Trophoblast cell (in vitro differentiated cells and primary cell): ENCODE data around the gene ULK1.

ENCODE experiments used
- DNase-seq, 2 donors: peaks; one replicate each; pipeline ENCODE4 v3.0.0-alpha.2; 2016
- H2AFZ ChIP-seq: 2 replicates; pipeline ENCODE4 v1.6.1; 2013; ENCODE audit warnings: low read length, moderate library complexity, mild to moderate bottlenecking; ENCODE audit not compliant: insufficient read depth, poor library complexity
- H2AK5ac ChIP-seq: 2 replicates; pipeline ENCODE4 v1.6.1; 2013; ENCODE audit warnings: mild to moderate bottlenecking, low read length
- H2BK120ac ChIP-seq: 2 replicates; pipeline ENCODE4 v1.6.1; 2013; ENCODE audit warnings: low read length, mild to moderate bottlenecking, moderate library complexity; ENCODE audit not compliant: insufficient read depth, poor library complexity
- H2BK12ac ChIP-seq: 2 replicates; pipeline ENCODE4 v1.6.1; 2013; ENCODE audit warnings: mild to moderate bottlenecking, low read length, moderate library complexity
- H2BK5ac ChIP-seq: 2 replicates; pipeline ENCODE4 v1.6.1; 2013; ENCODE audit warnings: low read length, low read depth, moderate library complexity, mild to moderate bottlenecking; ENCODE audit not compliant: poor library complexity
- H3K14ac ChIP-seq: 2 replicates; pipeline ENCODE4 v1.6.1; 2013; ENCODE audit warnings: mild to moderate bottlenecking, low read length
- H3K18ac ChIP-seq: 2 replicates; pipeline ENCODE4 v1.6.1; 2013; ENCODE audit warnings: mild to moderate bottlenecking, low read length
- H3K23ac ChIP-seq: 2 replicates; pipeline ENCODE4 v1.6.1; 2013; ENCODE audit warnings: low read length
- H3K27ac ChIP-seq: 2 replicates; pipeline ENCODE4 v1.5.1; 2013; ENCODE audit warnings: low read depth, mild to moderate bottlenecking, inconsistent platforms, low read length, moderate library complexity
- H3K27me3 ChIP-seq: 2 replicates; pipeline ENCODE4 v1.6.1; 2013; ENCODE audit warnings: inconsistent platforms, mild to moderate bottlenecking, low read length, moderate library complexity; ENCODE audit not compliant: insufficient read depth
- H3K36me3 ChIP-seq, 2 experiments: 1 replicate in 1 of 2; 2 replicates in 1 of 2; pipeline ENCODE4 v1.6.1; 2013; ENCODE audit warnings: low read length in 2 of 2, mild to moderate bottlenecking in 2 of 2, moderate library complexity in 1 of 2; ENCODE audit not compliant: insufficient read depth in 2 of 2, control insufficient read depth in 1 of 2
- H3K4ac ChIP-seq: 2 replicates; pipeline ENCODE4 v1.6.1; 2013; ENCODE audit warnings: low read depth, mild to moderate bottlenecking, low read length, moderate library complexity
- H3K4me1 ChIP-seq, 2 experiments: 1 replicate in 1 of 2; 2 replicates in 1 of 2; pipeline ENCODE4 v1.6.1; 2013; ENCODE audit warnings: low read length in 2 of 2, mild to moderate bottlenecking in 2 of 2, moderate library complexity in 1 of 2; ENCODE audit not compliant: insufficient read depth in 2 of 2, control insufficient read depth in 1 of 2
- H3K4me2 ChIP-seq: 2 replicates; pipeline ENCODE4 v1.6.1; 2013; ENCODE audit warnings: inconsistent platforms, mild to moderate bottlenecking, low read length, moderate library complexity
- H3K4me3 ChIP-seq: 2 replicates; pipeline ENCODE4 v1.5.1; 2013; ENCODE audit warnings: mild to moderate bottlenecking, low read depth, low read length, inconsistent platforms
- H3K79me1 ChIP-seq: one replicate; pipeline ENCODE4 v1.6.1; 2013; ENCODE audit warnings: low read length
- H3K79me2 ChIP-seq: 2 replicates; pipeline ENCODE4 v1.6.1; 2013; ENCODE audit warnings: low read length, mild to moderate bottlenecking; ENCODE audit not compliant: control insufficient read depth, insufficient read depth, poor library complexity
- H3K9ac ChIP-seq: 2 replicates; pipeline ENCODE4 v1.6.1; 2013; ENCODE audit warnings: mild to moderate bottlenecking, low read length
- H3K9me3 ChIP-seq: 2 replicates; pipeline ENCODE4 v1.6.1; 2013; ENCODE audit warnings: low read depth, mild to moderate bottlenecking, control low read depth, inconsistent platforms, low read length; ENCODE audit not compliant: insufficient read depth
- H4K12ac ChIP-seq: 2 replicates; pipeline ENCODE4 v1.6.1; 2013; ENCODE audit warnings: low read depth, mild to moderate bottlenecking, low read length, moderate library complexity
- H4K8ac ChIP-seq: 2 replicates; pipeline ENCODE4 v1.6.1; 2013; ENCODE audit warnings: low read depth, mild to moderate bottlenecking, low read length, moderate library complexity
- H4K91ac ChIP-seq: one replicate; pipeline ENCODE4 v1.6.1; 2013; ENCODE audit warnings: low read depth, mild to moderate bottlenecking, low read length, moderate library complexity
- WGBS: extraction: QIAGEN DNeasy Blood & Tissue Kit; methylation state at CpG from one replicate; pipeline ENCODE4 v1.1.7; 2013; ENCODE audit warnings: missing lambda C conversion rate; ENCODE audit not compliant: insufficient read length, insufficient coverage; ENCODE audit errors: extremely low coverage; 5-methylcytosine and 5-hydroxymethylcytosine counted together

Gene ULK1

GRCh38 chr12:131913666-131914065, 19.2 kb downstream of the ULK1 start:
- Histone ChIP-seq H3K27me3 (no peaks in the 10 kb centered on the region), H2AK5ac (no peak overlapping the region), H3K9ac (no peak overlapping the region), H3K27ac (no peak overlapping the region), H3K79me1 (no peaks in the 10 kb centered on the region), H3K14ac (no peak overlapping the region), H3K4me2 (no peak overlapping the region), H3K23ac (no peak overlapping the region), H3K4me3 (no peak overlapping the region), H4K12ac (no peak overlapping the region), H2BK120ac (no peak overlapping the region), H2BK12ac (no peak overlapping the region), H4K91ac (no peak overlapping the region), H3K36me3 (peaks cover 93 to 96% of the 10 kb centered on the region in 2 experiments), H3K4me1 (no peaks in the 10 kb centered on the region), H3K18ac (no peak overlapping the region), H3K9me3 (peaks cover 3% of the 10 kb centered on the region), H4K8ac (no peak overlapping the region), H3K79me2 (no peaks in the 10 kb centered on the region), H2BK5ac (no peak overlapping the region), H3K4ac (no peak overlapping the region), H2AFZ (no peak overlapping the region)
- no peak for DNase-seq
- no CpG with 5 or more reads among the region's 8 CpGs for WGBS

GRCh38 chr12:131914179-131914702, 19.8 kb downstream of the ULK1 start:
- Histone ChIP-seq H2BK12ac (no peak overlapping the region), H3K23ac (no peak overlapping the region), H4K8ac (no peak overlapping the region), H3K4me2 (no peak overlapping the region), H3K9me3 (peaks cover 3% of the 10 kb centered on the region), H3K4me1 (no peaks in the 10 kb centered on the region), H3K14ac (no peak overlapping the region), H3K4me3 (no peak overlapping the region), H2AK5ac (no peak overlapping the region), H2AFZ (no peak overlapping the region), H3K79me1 (no peaks in the 10 kb centered on the region), H3K79me2 (no peaks in the 10 kb centered on the region), H3K27ac (no peak overlapping the region), H3K27me3 (no peaks in the 10 kb centered on the region), H2BK5ac (no peak overlapping the region), H3K36me3 (peaks cover 92 to 96% of the 10 kb centered on the region in 2 experiments), H4K12ac (no peak overlapping the region), H4K91ac (no peak overlapping the region), H3K9ac (no peak overlapping the region), H3K4ac (no peak overlapping the region), H3K18ac (no peak overlapping the region), H2BK120ac (no peak overlapping the region)
- no peak for DNase-seq
- WGBS: no CpG with 5 or more reads among the region's 14 CpGs

- Histone ChIP-seq H3K18ac (no peak overlapping the region), H4K8ac (no peak overlapping the region), H3K9ac (no peak overlapping the region), H3K4me3 (no peak overlapping the region), H4K12ac (no peak overlapping the region), H3K14ac (no peak overlapping the region), H2AK5ac (no peak overlapping the region), H3K4me1 (no peaks in the 10 kb centered on the region), H3K27me3 (no peaks in the 10 kb centered on the region), H2BK5ac (no peak overlapping the region), H3K79me2 (no peaks in the 10 kb centered on the region), H2BK120ac (no peak overlapping the region), H3K36me3 (peaks cover 92 to 96% of the 10 kb centered on the region in 2 experiments), H3K23ac (no peak overlapping the region), H3K79me1 (no peaks in the 10 kb centered on the region), H4K91ac (no peak overlapping the region), H3K9me3 (peaks cover 5% of the 10 kb centered on the region), H2AFZ (no peak overlapping the region), H3K27ac (no peak overlapping the region), H2BK12ac (no peak overlapping the region), H3K4ac (no peak overlapping the region), H3K4me2 (no peak overlapping the region)
- no CpG with 5 or more reads among the region's 20 CpGs for WGBS
- no peak for DNase-seq
These were observed 20.7 kb downstream of the ULK1 start for GRCh38 chr12:131915000-131915689.

- no CpG with 5 or more reads among the region's 21 CpGs for WGBS
- Histone ChIP-seq H3K36me3 (peaks cover 92 to 96% of the 10 kb centered on the region in 2 experiments), H2BK120ac (no peak overlapping the region), H2AK5ac (no peak overlapping the region), H3K18ac (no peak overlapping the region), H3K4me2 (no peak overlapping the region), H3K9me3 (peaks cover 5% of the 10 kb centered on the region), H3K79me1 (no peaks in the 10 kb centered on the region), H3K14ac (no peak overlapping the region), H4K91ac (no peak overlapping the region), H3K79me2 (no peaks in the 10 kb centered on the region), H2BK5ac (no peak overlapping the region), H3K27me3 (no peaks in the 10 kb centered on the region), H4K12ac (no peak overlapping the region), H3K4ac (no peak overlapping the region), H3K23ac (no peak overlapping the region), H3K9ac (no peak overlapping the region), H3K4me3 (no peak overlapping the region), H4K8ac (no peak overlapping the region), H3K27ac (no peak overlapping the region), H2AFZ (no peak overlapping the region), H3K4me1 (no peaks in the 10 kb centered on the region), H2BK12ac (no peak overlapping the region)
- no peak for DNase-seq
These were observed 21.4 kb downstream of the ULK1 start for GRCh38 chr12:131915823-131916222.
